HG02943 (cell line): ENCODE data around the gene ID3.

Experiments used
- ATAC-seq: cut with Tn5 transposase; IDR thresholded peaks from one replicate; pipeline ENCODE4 v1.9.1; 2021; ENCODE audit warnings: mild to moderate bottlenecking, low read depth, moderate library complexity; ENCODE audit not compliant: unreplicated experiment

Gene ID3

DNA sequence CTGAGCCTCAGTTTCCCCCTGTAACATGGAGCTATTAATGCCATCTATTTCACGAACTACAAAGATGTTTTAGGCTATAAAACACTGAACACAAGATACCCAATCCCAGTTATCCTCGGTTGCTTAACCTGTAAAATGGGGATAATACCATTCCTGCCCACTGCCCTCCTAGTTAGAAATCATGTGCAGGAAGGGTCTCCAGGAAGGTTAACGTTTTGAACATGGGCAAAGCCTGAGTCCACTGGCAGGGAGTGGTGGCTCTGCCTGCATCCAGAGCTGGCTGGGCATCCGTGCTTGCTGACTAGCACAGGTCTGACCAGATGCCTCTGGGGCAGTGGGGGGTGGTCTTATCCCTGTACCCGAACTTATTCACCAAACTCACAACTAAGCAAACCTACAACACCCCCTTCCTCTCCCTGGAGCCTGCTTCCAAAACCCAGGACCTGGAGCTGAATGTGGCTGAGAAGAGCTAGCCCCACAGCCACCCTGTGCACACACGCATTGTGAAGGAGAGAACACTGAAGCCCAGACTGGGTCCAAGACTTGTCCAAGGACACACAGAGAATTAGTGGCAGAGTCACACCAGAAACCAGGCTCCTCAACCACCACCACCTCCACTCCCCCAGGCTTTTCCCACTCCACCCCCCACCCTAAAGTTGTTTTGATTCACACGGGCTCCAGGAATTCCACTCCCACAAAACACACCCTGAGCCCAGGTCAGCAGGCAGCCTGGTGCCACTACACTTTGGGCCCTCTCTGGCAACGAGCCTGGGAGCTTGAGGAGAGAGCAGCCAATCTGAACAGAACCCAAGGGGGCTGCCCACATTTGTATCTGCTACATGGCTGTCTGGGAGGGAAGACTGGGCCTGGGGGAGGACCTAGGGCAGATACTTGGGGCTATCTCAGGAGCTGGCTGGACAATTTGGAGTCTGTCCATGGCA, 29.9 kb downstream of the ID3 start:
- ATAC-seq: no peak

DNA sequence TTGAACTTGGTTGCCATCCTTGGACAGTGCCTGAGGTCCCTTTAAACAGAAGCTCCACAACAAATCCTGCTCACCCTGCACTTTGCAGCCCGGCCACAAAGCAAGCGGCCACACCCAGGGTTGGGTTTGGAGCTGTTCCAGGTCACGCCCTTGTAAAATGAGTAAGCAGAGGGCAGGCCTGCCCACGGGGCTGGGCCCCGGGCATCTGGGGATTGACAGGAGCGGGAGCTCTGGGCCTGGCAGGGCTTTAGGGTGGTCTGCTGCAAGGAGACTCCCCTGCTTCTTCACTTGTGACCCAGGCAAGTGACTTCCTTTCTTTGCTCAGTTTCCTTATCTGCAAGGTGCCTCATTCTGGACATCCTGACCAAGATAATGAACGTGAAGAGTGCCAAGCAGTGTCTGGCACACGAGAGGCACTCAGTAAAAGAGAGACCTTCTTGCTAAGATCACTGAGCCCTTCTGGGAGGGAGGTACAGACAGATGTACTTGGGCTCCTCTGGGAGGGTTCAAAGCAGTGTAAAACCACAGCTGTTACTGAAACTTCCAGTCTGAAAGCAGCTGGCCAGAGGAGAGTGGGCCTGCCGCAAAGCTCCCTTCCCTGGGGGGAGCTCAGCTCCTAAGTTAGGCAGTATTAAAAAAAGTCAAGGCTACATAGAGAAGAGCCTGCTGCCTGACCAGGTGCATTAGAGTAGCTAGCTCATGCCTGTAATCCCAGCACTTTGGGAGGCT, 30.9 kb downstream of the ID3 start:
- peak; percentile 51 for ATAC-seq

DNA sequence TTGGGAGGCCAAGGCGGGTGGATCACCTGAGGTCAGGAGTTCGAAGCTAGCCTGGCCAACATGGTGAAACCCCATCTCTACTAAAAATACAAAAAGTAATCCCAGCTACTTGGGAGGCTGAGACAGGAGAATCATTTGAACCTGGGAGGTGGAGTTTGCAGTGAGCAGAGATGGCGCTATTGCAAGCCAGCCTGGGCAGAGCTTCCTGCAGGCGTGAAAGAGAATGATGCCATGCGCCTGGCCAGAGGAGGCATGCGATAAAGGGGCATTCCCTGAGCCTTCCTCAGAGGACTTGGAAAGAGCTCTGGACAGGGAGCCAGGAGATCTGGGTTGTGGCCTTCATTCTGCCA, 31.4 kb downstream of the ID3 start:
- no peak for ATAC-seq

DNA sequence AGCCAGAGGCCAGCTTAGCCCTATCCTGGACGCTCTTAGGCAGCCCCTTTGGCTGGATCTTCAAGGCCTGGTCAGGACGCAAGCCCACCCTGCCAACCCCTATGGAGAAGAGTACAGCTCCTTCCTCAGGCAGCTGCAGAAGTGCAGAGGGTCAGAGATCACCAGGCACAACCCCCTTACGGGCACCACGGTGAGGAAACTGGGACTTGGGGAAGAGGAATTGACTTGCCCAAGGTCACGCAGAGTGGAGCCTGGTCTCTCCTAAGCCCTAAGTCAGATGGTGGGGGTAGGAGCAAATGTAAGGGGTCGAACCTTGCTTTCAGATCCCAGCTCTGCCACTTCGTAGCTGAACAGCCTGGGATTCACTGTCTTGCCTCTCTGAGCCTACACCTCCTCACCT, 31.9 kb downstream of the ID3 start:
- no peak for ATAC-seq

DNA sequence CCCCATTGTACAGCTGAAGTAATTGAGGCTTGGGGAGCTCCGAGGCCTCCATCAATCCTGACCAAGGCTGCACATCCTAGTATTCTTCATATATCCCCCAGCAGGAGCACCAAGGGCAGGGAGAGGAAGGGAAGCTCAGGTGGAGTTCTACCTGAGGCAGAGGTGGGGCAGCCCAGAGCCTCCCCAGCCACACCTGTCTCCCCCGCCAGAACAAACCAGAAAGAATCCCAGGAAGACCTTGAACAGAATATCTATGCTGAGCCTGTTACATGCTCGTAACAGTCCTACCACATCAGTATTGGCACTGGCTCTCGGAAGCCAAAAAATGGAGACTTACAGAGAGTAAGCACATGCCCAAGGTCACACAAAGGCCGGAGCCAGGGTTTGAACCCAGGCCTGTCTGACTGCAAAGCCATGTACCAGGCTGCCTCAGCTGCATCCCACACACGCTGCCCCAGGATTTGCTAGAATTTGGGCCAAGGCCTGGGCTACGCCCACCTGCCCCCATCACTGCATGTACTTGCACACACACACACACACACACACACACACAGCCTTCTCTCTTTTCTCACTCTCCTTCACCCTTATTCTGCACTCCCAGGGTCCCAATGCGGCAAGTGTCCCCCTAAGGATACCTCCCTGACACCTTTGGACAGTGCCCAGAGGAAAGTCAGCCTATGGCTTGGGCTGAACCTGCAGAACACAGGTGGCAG, 32.8 kb downstream of the ID3 start:
- no peak for ATAC-seq

GRCh38 chr1:23525558-23526250, 33.6 kb downstream of the ID3 start:
- ATAC-seq: no peak

- ATAC-seq: no peak
Measured at GRCh38 chr1:23524716-23525401, 34.4 kb downstream of the ID3 start.

GRCh38 chr1:23524163-23524562, 35.1 kb downstream of the ID3 start:
- ATAC-seq: no peak

DNA sequence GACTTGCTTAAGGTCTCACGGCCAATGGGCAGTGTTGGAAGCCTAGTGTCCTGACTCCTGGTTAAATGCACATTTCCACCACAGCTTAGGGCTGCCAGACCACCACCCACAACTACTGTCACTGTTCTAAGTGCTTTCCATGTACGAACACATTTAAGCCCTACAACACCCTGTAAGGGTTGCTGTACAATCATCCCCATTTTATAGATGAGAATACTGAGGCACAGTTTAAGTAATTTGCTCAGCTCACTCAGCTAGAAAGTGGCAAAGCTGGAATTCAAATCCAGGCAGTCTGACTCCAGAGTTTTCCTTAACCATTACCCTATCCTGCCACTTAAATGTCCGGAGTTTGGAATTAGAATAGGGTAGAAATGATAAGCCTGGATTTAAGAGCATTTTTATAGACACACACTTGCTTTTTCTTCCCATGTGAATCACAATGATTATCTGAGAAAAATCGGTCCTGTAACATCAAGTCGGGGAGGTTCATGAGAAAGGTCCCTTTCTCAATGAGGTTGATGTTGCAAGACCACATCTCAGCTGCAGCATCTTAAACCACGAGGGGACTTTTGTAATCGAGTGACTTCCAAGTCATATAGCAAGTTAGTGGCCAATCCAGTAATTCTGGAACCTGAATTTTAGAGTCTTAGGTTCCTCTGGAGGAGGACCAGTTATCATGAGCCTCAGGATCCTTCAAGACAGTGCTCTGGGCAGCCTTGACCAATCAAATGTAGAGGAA, 36.9 kb downstream of the ID3 start:
- ATAC-seq: no peak

GRCh38 chr1:23521588-23521987, 37.7 kb downstream of the ID3 start:
- ATAC-seq: no peak

- no peak for ATAC-seq
Measured at GRCh38 chr1:23517581-23517980, 41.7 kb downstream of the ID3 start.

GRCh38 chr1:23515905-23516304, 43.4 kb downstream of the ID3 start:
- ATAC-seq: no peak

DNA sequence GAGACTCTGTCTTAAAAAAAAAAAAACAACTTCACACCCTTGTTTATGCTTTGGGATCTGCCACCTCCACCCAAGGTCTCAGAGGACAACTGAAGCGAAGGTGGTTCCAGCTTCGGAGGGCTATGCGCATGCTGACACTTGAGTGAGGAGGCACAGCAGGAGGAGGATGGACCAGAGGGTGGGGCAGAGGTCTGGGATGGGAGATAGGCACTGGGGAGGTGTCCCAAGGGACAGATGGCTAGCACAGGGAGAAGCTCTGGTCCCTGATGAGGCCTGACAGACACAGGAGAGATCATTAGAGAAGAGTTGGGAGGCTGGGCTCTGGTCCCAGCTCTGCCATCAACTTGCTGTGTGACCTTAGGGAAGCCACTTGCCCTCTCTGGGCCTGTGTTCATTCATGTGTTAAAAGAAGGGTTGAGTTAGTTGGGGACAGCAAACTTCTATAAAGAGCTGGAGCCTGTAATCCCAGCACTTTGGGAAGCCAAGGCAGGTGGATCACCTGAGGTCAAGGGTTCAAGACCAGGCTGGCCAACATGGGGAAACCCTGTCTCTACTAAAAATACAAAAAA, 45.1 kb downstream of the ID3 start:
- ATAC-seq: no peak

DNA sequence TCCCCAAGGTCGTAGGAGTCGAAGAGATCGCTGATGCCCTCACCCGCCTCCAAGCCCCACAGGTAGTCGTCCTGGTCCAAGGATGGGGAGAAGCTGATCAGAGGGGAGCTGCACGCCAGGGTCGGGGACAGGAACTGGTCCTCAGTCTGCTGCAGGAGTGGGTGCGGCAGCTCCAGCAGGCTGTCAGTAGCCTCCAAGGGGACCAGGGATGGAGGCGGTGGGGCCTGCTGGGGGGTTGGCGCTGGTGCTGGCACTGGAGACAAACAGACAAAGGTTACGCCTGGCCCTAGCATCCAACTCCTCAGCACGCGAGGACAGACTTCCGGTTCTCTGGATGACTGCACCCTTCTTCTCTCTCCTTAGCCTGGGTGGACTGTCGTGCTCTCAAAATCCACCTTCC, 49.4 kb downstream of the ID3 start:
- ATAC-seq: no peak
